Osteoblast (primary cell): ENCODE results near the gene SLC35D1. TPM values are rescaled to one million over a fixed set of nuclear protein-coding genes. Genes with fewer than 3 reads are reported as not detected.

Experiments
- DNase-seq: peaks from one replicate; pipeline ENCODE4 v3.0.0; 2011; ENCODE audit warnings: low spot score, mixed read lengths; ENCODE audit not compliant: insufficient read length; ENCODE audit errors: missing footprints
- H2AFZ ChIP-seq: 2 replicates; pipeline ENCODE4 v1.6.0; 2011; ENCODE audit warnings: mild to moderate bottlenecking, low read length
- H3K27ac ChIP-seq: 2 replicates; pipeline ENCODE4 v1.5.1; 2011; ENCODE audit warnings: mild to moderate bottlenecking, low read depth, low read length, moderate library complexity
- H3K27me3 ChIP-seq: 2 replicates; pipeline ENCODE4 v1.6.0; 2012; ENCODE audit warnings: mild to moderate bottlenecking, control low read depth, inconsistent platforms, low read length, moderate library complexity; ENCODE audit not compliant: insufficient read depth
- H3K36me3 ChIP-seq: 2 replicates; pipeline ENCODE4 v1.5.1; 2011; ENCODE audit warnings: mild to moderate bottlenecking, low read length, control low read depth, moderate library complexity; ENCODE audit not compliant: insufficient read depth
- H3K4me1 ChIP-seq: 2 replicates; pipeline ENCODE4 v1.5.1; 2011; ENCODE audit warnings: mild to moderate bottlenecking, low read length, control low read depth, moderate library complexity; ENCODE audit not compliant: insufficient read depth
- H3K4me2 ChIP-seq: 2 replicates; pipeline ENCODE4 v1.6.0; 2011; ENCODE audit warnings: mild to moderate bottlenecking, low read length; ENCODE audit not compliant: insufficient read depth
- H3K4me3 ChIP-seq: fragments of 200-600 bp; sonication (generic); 3 replicates; pipeline ENCODE4 v1.5.1; 2012; ENCODE audit warnings: mild to moderate bottlenecking, low read length, inconsistent platforms; ENCODE audit not compliant: insufficient read depth
- H3K79me2 ChIP-seq: 2 replicates; pipeline ENCODE4 v1.6.0; 2012; ENCODE audit warnings: mild to moderate bottlenecking, low read length, control low read depth, inconsistent platforms; ENCODE audit not compliant: insufficient read depth
- H3K9me3 ChIP-seq: 2 replicates; pipeline ENCODE4 v1.5.1; 2011; ENCODE audit warnings: low read depth, low read length, control low read depth
- H4K20me1 ChIP-seq: 2 replicates; pipeline ENCODE4 v1.6.0; 2012; ENCODE audit warnings: mild to moderate bottlenecking, low read length, control low read depth; ENCODE audit not compliant: insufficient read depth
- total RNA-seq: library from RNA; depleted of rRNA; stranded (reverse); fragments of >200 nt; gene quantifications from 2 replicates; pipeline ENCODE4 v1.2.3, GENCODE V29; 2012
- TF ChIP-seq, protein P1 (sequence below): IDR thresholded peaks from 2 replicates; pipeline ENCODE4 v1.5.1; 2011; ENCODE audit warnings: mild to moderate bottlenecking, low read depth, low read length, moderate library complexity; ENCODE audit errors: extremely low read depth

The SLC35D1 gene
- total RNA-seq, 1 donor: 13.8 TPM

DNA sequence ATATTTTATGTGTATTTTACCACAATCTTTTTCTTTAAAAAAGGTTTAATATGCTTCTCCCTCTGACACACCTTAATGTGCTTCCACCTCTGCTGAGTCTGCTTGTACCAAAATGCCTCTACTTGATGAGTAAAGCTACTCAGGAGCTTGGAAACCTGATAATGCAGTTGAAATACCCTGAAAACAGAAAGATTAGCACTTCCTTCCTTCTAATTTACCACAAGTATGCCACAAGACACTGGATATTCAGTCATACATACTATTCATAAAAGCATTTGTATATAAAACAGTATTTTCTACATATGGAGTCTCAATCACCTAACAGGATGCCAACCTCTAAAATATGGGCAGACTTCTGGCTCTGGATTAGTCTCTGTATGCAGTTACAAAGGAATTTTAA, 55.0 kb downstream of the SLC35D1 start:
- Histone ChIP-seq H2AFZ (no peak overlapping the region), H3K27ac (no peak overlapping the region), H3K4me3 (no peak overlapping the region), H3K4me2 (no peak overlapping the region), H3K36me3 (peaks cover 9% of the 10 kb centered on the region), H3K9me3 (no peaks in the 10 kb centered on the region), H3K4me1 (no peaks in the 10 kb centered on the region), H3K79me2 (no peaks in the 10 kb centered on the region), H3K27me3 (no peaks in the 10 kb centered on the region), H4K20me1 (no peaks in the 10 kb centered on the region)
- DNase-seq: no peak
- TF ChIP-seq, protein P1, sequence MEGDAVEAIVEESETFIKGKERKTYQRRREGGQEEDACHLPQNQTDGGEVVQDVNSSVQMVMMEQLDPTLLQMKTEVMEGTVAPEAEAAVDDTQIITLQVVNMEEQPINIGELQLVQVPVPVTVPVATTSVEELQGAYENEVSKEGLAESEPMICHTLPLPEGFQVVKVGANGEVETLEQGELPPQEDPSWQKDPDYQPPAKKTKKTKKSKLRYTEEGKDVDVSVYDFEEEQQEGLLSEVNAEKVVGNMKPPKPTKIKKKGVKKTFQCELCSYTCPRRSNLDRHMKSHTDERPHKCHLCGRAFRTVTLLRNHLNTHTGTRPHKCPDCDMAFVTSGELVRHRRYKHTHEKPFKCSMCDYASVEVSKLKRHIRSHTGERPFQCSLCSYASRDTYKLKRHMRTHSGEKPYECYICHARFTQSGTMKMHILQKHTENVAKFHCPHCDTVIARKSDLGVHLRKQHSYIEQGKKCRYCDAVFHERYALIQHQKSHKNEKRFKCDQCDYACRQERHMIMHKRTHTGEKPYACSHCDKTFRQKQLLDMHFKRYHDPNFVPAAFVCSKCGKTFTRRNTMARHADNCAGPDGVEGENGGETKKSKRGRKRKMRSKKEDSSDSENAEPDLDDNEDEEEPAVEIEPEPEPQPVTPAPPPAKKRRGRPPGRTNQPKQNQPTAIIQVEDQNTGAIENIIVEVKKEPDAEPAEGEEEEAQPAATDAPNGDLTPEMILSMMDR: no peak

DNA sequence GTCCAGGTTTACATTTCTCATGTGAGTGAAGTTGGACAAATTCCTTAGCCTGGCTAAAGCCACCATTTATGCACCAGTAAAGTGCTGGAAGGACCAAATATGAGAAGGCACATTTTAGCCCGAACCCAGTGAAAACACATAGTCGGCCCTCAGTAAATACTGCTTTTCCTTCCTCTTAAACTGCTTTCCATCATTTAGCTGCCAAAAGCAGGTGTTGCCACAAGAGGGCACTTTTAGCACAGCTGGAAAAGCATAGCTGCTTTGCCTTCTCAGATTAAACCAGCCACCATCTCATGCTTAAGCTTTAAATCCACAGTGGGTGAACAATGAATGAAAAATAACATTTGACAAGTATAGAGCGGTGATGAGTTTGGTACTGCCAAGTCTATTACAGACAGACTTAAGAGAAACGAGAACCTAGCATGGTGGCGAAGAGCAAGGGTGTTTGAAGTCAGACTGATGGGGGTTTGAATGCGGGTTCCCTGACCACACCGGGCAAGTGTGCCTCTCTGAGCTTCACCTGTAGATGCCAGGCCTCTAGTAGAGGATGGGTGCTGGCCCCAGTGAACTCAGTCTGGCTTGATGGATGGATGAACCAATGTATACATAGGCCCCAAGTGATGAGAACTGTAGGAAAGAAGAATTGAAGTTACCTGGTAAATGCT, 57.8 kb downstream of the SLC35D1 start:
- Histone ChIP-seq H3K79me2 (no peaks in the 10 kb centered on the region), H2AFZ (no peak overlapping the region), H3K27me3 (no peaks in the 10 kb centered on the region)

DNA sequence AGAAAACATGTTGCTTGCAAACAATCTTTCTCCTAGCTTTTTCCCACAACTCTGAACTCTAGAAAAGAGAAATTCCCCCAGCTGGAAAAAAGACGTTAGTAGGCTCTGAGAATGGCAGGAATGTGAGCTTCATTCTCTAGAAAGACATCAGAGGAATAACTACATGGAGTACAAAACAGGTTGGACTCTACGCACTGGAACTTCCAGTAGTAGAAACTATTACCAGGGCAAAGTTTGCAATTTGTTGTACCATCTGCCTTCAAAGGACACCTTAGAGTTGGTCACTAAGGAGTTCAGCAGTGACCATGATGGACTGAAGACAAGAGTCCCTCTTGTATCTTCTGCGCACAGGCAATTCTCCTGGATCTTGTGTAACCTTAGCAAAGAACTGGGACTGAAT, 60.9 kb downstream of the SLC35D1 start:
- DNase-seq: no peak
- no peaks in the 10 kb centered on the region for H3K27me3 ChIP-seq
- no peak overlapping the region for H3K4me3 ChIP-seq
- H3K27ac ChIP-seq: no peak overlapping the region
- no peaks in the 10 kb centered on the region for H3K9me3 ChIP-seq
- no peaks in the 10 kb centered on the region for H3K79me2 ChIP-seq
- no peaks in the 10 kb centered on the region for H4K20me1 ChIP-seq
- no peaks in the 10 kb centered on the region for H3K4me1 ChIP-seq
- H3K4me2 ChIP-seq: no peak overlapping the region
- no peak overlapping the region for H2AFZ ChIP-seq
- TF ChIP-seq, protein P1: no peak
- H3K36me3 ChIP-seq: peaks cover 10% of the 10 kb centered on the region

More for the DNA sequence above, 57.8 kb downstream of the SLC35D1 start:
- Histone ChIP-seq H3K4me1 (no peaks in the 10 kb centered on the region), H3K9me3 (no peaks in the 10 kb centered on the region), H3K27ac (no peak overlapping the region), H3K4me3 (no peak overlapping the region), H4K20me1 (no peaks in the 10 kb centered on the region), H3K36me3 (peaks cover 3% of the 10 kb centered on the region), H3K4me2 (no peak overlapping the region)
- DNase-seq: peak; percentile 26
- TF ChIP-seq, protein P1: peak; percentile 93

DNA sequence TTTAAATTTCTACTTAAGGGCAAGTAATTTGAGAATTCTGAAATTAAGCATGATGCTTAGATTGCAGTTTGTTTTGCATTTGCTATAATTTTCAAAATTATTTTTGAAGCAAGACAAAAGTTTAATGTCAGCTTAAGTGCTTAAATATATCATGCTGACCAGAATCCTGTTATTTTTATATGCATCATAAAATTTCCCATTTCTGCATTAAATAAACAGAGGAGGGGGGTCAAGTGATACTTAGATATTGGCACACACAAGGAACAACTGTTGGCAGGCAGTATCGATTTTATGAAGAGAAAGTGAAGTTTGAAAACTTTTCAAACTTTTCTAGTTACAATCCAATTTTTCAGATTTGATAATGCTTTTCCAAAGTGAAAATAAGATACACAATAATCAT, 68.1 kb downstream of the SLC35D1 start:
- no peak for DNase-seq
- H3K9me3 ChIP-seq: no peaks in the 10 kb centered on the region
- peaks cover 58% of the 10 kb centered on the region for H3K36me3 ChIP-seq
- no peak overlapping the region for H3K4me3 ChIP-seq
- H4K20me1 ChIP-seq: no peaks in the 10 kb centered on the region
- H3K27me3 ChIP-seq: no peaks in the 10 kb centered on the region
- H3K4me2 ChIP-seq: no peak overlapping the region
- peaks cover 9% of the 10 kb centered on the region for H3K79me2 ChIP-seq
- no peak overlapping the region for H2AFZ ChIP-seq
- TF ChIP-seq, protein P1: no peak
- H3K4me1 ChIP-seq: peaks cover 6% of the 10 kb centered on the region
- no peak overlapping the region for H3K27ac ChIP-seq
